ENCODE data around the gene MAP1LC3B2. TPM values are rescaled to one million over a fixed set of nuclear protein-coding genes. Genes with fewer than 3 reads are reported as not detected.
A peak's percentile ranks its signal among the peaks of the same experiment; 100 is the strongest.

Gene MAP1LC3B2
- total and polyA plus RNA-seq, 2 of the 13 experiments (the other 11 are each of a cell fraction or from before 2014, with no cell fraction given), result 0.60 to 2.2 TPM

- TF ChIP-seq, protein P1, sequence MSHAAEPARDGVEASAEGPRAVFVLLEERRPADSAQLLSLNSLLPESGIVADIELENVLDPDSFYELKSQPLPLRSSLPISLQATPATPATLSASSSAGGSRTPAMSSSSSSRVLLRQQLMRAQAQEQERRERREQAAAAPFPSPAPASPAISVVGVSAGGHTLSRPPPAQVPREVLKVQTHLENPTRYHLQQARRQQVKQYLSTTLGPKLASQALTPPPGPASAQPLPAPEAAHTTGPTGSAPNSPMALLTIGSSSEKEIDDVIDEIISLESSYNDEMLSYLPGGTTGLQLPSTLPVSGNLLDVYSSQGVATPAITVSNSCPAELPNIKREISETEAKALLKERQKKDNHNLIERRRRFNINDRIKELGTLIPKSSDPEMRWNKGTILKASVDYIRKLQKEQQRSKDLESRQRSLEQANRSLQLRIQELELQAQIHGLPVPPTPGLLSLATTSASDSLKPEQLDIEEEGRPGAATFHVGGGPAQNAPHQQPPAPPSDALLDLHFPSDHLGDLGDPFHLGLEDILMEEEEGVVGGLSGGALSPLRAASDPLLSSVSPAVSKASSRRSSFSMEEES (CRISPR knock-in tag; IDR thresholded peaks at IDR 0.05), result peak; percentile 67
- TF ChIP-seq MEF2D (CRISPR knock-in tag; IDR thresholded peaks at IDR 0.05), result no peak; the same call in 1 of the 2 replicates
- TF ChIP-seq HDAC1 (CRISPR knock-in tag; IDR thresholded peaks at IDR 0.05), result peak; percentile 38; the same call in 1 of the 2 replicates
- peak; percentile 54 for TF ChIP-seq HNF4A (CRISPR knock-in tag; IDR thresholded peaks at IDR 0.05)
- no peak for TF ChIP-seq ZNF383 (CRISPR knock-in tag; IDR thresholded peaks at IDR 0.05; ENCODE audit: borderline replicate concordance)
- no peak for TF ChIP-seq SIN3B (IDR thresholded peaks at IDR 0.05; ENCODE audit: low read length)
- no peak for TF ChIP-seq MXD4 (CRISPR knock-in tag; IDR thresholded peaks at IDR 0.05)
- TF ChIP-seq ARHGAP35 (CRISPR knock-in tag; IDR thresholded peaks at IDR 0.05; ENCODE audit: borderline replicate concordance), result no peak
- TF ChIP-seq DNMT1 (CRISPR knock-in tag; IDR thresholded peaks at IDR 0.05), result no peak
- TF ChIP-seq TSC22D2 (CRISPR knock-in tag; IDR thresholded peaks at IDR 0.05; ENCODE audit: borderline replicate concordance), result no peak
- TF ChIP-seq ZNF296 (CRISPR knock-in tag; conservative IDR thresholded peaks at IDR 0.05), result no peak
- TF ChIP-seq ZNF567 (CRISPR knock-in tag; IDR thresholded peaks at IDR 0.05; ENCODE audit: borderline replicate concordance), result no peak
- no peak for TF ChIP-seq FOXC1 (CRISPR knock-in tag; IDR thresholded peaks at IDR 0.05; ENCODE audit: borderline replicate concordance)
- TF ChIP-seq ARNT (IDR thresholded peaks at IDR 0.05), result no peak
- TF ChIP-seq ARID3A (IDR thresholded peaks at IDR 0.05; ENCODE audit: low read depth, low read length), result peak; percentile 65; the same call in 1 of the 2 replicates
- no peak for TF ChIP-seq MLLT10 (CRISPR knock-in tag; IDR thresholded peaks at IDR 0.05)
- TF ChIP-seq CENPX (CRISPR knock-in tag; IDR thresholded peaks at IDR 0.05), result no peak
- TF ChIP-seq RBM39 (IDR thresholded peaks at IDR 0.05; ENCODE audit: low read depth, low read length, poor library complexity, severe bottlenecking), result no peak
- no peak for TF ChIP-seq ZNF672 (CRISPR knock-in tag; IDR thresholded peaks at IDR 0.05)
- TF ChIP-seq ZBTB8A (CRISPR knock-in tag; IDR thresholded peaks at IDR 0.05; ENCODE audit: borderline replicate concordance, low read depth), result no peak
- TF ChIP-seq, protein P2, sequence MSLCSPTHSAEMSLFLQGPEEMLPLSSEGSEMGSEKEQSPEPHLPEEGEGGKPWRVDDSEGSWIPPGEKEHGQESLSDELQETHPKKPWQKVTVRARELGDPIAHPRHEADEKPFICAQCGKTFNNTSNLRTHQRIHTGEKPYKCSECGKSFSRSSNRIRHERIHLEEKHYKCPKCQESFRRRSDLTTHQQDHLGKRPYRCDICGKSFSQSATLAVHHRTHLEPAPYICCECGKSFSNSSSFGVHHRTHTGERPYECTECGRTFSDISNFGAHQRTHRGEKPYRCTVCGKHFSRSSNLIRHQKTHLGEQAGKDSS (CRISPR knock-in tag; IDR thresholded peaks at IDR 0.05; ENCODE audit: borderline replicate concordance, low read depth), result no peak
- no peak for TF ChIP-seq ZNF337 (CRISPR knock-in tag; IDR thresholded peaks at IDR 0.05; ENCODE audit: borderline replicate concordance, low read depth)
- TF ChIP-seq BRCA1 (CRISPR knock-in tag; IDR thresholded peaks at IDR 0.05), result no peak
- no peak for TF ChIP-seq ATF7-NPFF (CRISPR knock-in tag; IDR thresholded peaks at IDR 0.05; ENCODE audit: low read depth)
- TF ChIP-seq, protein P3, sequence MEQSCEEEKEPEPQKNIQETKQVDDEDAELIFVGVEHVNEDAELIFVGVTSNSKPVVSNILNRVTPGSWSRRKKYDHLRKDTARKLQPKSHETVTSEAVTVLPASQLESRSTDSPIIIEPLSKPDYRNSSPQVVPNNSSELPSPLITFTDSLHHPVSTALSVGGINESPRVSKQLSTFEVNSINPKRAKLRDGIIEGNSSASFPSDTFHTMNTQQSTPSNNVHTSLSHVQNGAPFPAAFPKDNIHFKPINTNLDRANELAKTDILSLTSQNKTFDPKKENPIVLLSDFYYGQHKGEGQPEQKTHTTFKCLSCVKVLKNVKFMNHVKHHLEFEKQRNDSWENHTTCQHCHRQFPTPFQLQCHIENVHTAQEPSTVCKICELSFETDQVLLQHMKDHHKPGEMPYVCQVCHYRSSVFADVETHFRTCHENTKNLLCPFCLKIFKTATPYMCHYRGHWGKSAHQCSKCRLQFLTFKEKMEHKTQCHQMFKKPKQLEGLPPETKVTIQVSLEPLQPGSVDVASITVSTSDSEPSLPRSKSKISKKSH (CRISPR knock-in tag; IDR thresholded peaks at IDR 0.05; ENCODE audit: borderline replicate concordance), result no peak
Observed at GRCh38 chr12:116529048-116529447, 30.1 kb upstream of the MAP1LC3B2 start (continued).
